ENCODE results near the gene ATXN3L. TPM values are rescaled to one million over a fixed set of nuclear protein-coding genes. Genes with fewer than 3 reads are reported as not detected.

Gene ATXN3L
- polyA plus RNA-seq, 1 of the 3 experiments (the other 2 are of a cell fraction) = not detected

GRCh38 chrX:13366698-13367097 lies 46.8 kb upstream of the ATXN3L start:
- Histone ChIP-seq H3K4me1 (ENCODE audit: control insufficient read depth in 1 of 2, insufficient read depth in 2 of 2, low read depth in 1 of 2, low read length in 1 of 2) (peaks cover 2 to 4% of the 10 kb centered on the region in 2 experiments; a peak in 3 of 4 replicates), H3K9me3 (no peaks in the 10 kb centered on the region), H3K9ac (no peak overlapping the region), H3K27ac (ENCODE audit: low read depth in 2 of 2, low read length in 1 of 2) (no peak overlapping the region), H3F3A (replicated peaks; ENCODE audit: insufficient read depth) (peaks cover 13% of the 10 kb centered on the region), H2AFZ (ENCODE audit: low read depth) (peak overlapping the region; percentile 36; the same call in 1 of the 2 replicates), H3K4me3 (ENCODE audit: low read depth in 2 of 2, low read length in 1 of 2) (no peak overlapping the region), H3K79me2 (ENCODE audit: insufficient read depth) (no peaks in the 10 kb centered on the region), H3K9me2 (no peaks in the 10 kb centered on the region), H3K36me3 (replicated peaks in 1 of 2; ENCODE audit: control insufficient read depth in 1 of 2, insufficient read depth in 2 of 2, low read length in 1 of 2) (no peaks in the 10 kb centered on the region), H4K20me1 (ENCODE audit: insufficient read depth) (no peaks in the 10 kb centered on the region), H3K27me3 (ENCODE audit: insufficient read depth) (no peaks in the 10 kb centered on the region), H3K4me2 (no peak overlapping the region)
- TF ChIP-seq GABPA (IDR thresholded peaks at IDR 0.05; ENCODE audit: low read depth) (no peak), USF2 (IDR thresholded peaks at IDR 0.05; ENCODE audit: borderline replicate concordance, low read depth, low read length) (no peak), REST (IDR thresholded peaks at IDR 0.05; ENCODE audit: low read depth, low read length) (no peak), RCOR1 (IDR thresholded peaks at IDR 0.05; ENCODE audit: low read length) (no peak), NFIC (IDR thresholded peaks at IDR 0.05; ENCODE audit: borderline replicate concordance) (no peak), MXI1 (IDR thresholded peaks at IDR 0.05; ENCODE audit: low read depth, low read length) (no peak), GATA2 (CRISPR knock-in tag; IDR thresholded peaks at IDR 0.05) (no peak), CHD2 (IDR thresholded peaks at IDR 0.05; ENCODE audit: low read length, partially characterized antibody) (no peak), PBX3 (IDR thresholded peaks at IDR 0.05) (no peak)
- 79% methylated on average over 4 of the region's 4 CpGs for WGBS (ENCODE audit: low lambda C conversion rate)
- CTCF ChIA-PET = interaction anchor here (1.6 kb wide), 1 partner anchor 420 kb away, joined by 4 read pairs; no protein-coding TSS in a partner anchor
- POLR2A ChIA-PET = no interaction called here
- no peak for DNase-seq

GRCh38 chrX:13365161-13365560 lies 45.3 kb upstream of the ATXN3L start:
- H3K9me2 ChIP-seq = no peaks in the 10 kb centered on the region
- no peak overlapping the region for H3K27ac ChIP-seq (ENCODE audit: low read depth in 2 of 2, low read length in 1 of 2)
- WGBS (ENCODE audit: low lambda C conversion rate) = 68% methylated on average over 5 of the region's 5 CpGs
- no peak overlapping the region for H3K4me2 ChIP-seq
- H3K36me3 ChIP-seq (replicated peaks in 1 of 2; ENCODE audit: control insufficient read depth in 1 of 2, insufficient read depth in 2 of 2, low read length in 1 of 2) = no peaks in the 10 kb centered on the region
- H3K4me1 ChIP-seq (ENCODE audit: control insufficient read depth in 1 of 2, insufficient read depth in 2 of 2, low read depth in 1 of 2, low read length in 1 of 2) = peaks cover 0 to 2% of the 10 kb centered on the region in 2 experiments; a peak in 1 of 4 replicates
- H3K9me3 ChIP-seq = no peaks in the 10 kb centered on the region
- H3K9ac ChIP-seq = no peak overlapping the region
- no peak overlapping the region for H3K4me3 ChIP-seq (ENCODE audit: low read depth in 2 of 2, low read length in 1 of 2)
- H3F3A ChIP-seq (replicated peaks; ENCODE audit: insufficient read depth) = no peaks in the 10 kb centered on the region
- no peaks in the 10 kb centered on the region for H4K20me1 ChIP-seq (ENCODE audit: insufficient read depth)
- no peak for DNase-seq
- H3K79me2 ChIP-seq (ENCODE audit: insufficient read depth) = no peaks in the 10 kb centered on the region
- no peaks in the 10 kb centered on the region for H3K27me3 ChIP-seq (ENCODE audit: insufficient read depth)
- POLR2A ChIA-PET = no interaction called here
- no peak overlapping the region for H2AFZ ChIP-seq (ENCODE audit: low read depth)
- CTCF ChIA-PET = no interaction called here
- TF ChIP-seq MAX (IDR thresholded peaks at IDR 0.05; ENCODE audit: low read depth) = no peak
- no peak for TF ChIP-seq FOSL2 (IDR thresholded peaks at IDR 0.05; ENCODE audit: borderline replicate concordance, low read depth)
- TF ChIP-seq TAF1 (IDR thresholded peaks at IDR 0.05; ENCODE audit: borderline replicate concordance, low read depth, low read length) = no peak
- no peak for TF ChIP-seq CHD2 (IDR thresholded peaks at IDR 0.05; ENCODE audit: low read length, partially characterized antibody)
- TF ChIP-seq REST (IDR thresholded peaks at IDR 0.05; ENCODE audit: low read depth, low read length) = no peak
- TF ChIP-seq CTCF (IDR thresholded peaks at IDR 0.05) = no peak
- no peak for TF ChIP-seq POLR2AphosphoS5 (IDR thresholded peaks at IDR 0.05; ENCODE audit: low read depth, low read length)

All from SK-N-SH (cell line).